Stimulated activated CD8-positive, alpha-beta memory T cell treated with anti-CD3 and anti-CD28 coated beads, Interleukin-12 subunit alpha, Interleukin-12 subunit beta, amount 100 ng/mL, for 4 hours (primary cell): ENCODE measurements around the gene PROM2.

Source experiments
- DNase-seq: peaks from one replicate; pipeline ENCODE4 v3.0.0-alpha.2; 2020; ENCODE audit warnings: low read depth

The PROM2 gene

GRCh38 chr2:95285542-95285932 lies 11.3 kb downstream of the PROM2 start:
- DNase-seq: no peak

- DNase-seq: no peak
Measured at GRCh38 chr2:95287336-95287735, 13.1 kb downstream of the PROM2 start.

DNA sequence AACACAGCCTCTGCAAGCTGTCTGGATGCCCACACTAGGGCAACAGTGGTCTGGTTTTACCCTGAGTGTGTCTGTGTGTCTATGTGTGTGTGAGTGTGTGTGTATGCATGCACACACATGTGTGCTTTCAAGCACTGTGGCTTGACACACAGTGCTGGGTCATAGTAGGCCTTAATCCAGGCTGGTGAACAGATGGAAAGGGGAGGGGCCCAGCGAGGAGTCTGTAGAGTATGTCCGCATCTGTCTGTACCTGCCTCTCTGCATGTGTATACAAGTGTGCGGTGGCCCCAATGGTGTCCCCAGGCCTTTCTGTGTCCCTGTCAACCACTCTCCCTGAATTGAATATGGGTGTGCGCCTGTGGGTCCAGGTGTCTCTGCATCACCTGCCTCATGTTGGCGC lies 13.6 kb downstream of the PROM2 start:
- no peak for DNase-seq

- no peak for DNase-seq
Measured at GRCh38 chr2:95289253-95289652, 15.0 kb downstream of the PROM2 start.

- DNase-seq: no peak
Measured at GRCh38 chr2:95291222-95291621, 17.0 kb downstream of the PROM2 start.

GRCh38 chr2:95292623-95293260 lies 18.5 kb downstream of the PROM2 start:
- DNase-seq: no peak

DNA sequence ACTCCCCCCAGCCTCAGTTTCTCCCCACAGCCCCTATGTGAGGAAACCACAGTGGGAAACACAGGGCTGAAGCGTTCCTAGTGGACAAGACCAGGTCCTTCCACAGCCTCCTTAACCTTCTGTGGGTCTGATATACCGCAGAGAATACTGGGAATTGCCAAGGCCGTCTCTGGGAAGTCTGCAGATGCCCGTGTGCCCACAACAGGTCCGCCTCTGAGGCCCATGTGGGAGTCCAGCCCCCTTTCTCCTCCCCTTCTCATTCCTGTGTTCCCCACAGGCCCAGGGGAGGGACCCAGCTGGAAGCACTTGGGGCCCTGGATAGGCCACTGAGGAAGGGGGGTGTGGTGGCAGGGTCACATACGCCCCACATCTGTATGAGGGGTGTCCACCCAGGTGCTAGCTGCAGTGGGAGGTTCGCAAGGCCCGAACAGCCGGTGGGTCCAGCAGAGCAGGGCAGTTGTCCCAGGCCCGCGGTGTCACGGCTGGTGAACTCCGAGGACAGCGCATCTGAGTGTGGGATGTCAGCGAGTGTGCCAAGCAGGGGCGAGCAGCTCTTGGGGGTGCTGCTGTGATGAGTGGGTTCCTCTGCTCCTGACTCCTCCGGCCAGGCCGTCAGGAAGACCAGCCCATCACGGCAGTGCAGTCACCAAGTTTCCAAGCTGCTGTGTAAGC lies 20.5 kb downstream of the PROM2 start:
- DNase-seq: no peak

DNA sequence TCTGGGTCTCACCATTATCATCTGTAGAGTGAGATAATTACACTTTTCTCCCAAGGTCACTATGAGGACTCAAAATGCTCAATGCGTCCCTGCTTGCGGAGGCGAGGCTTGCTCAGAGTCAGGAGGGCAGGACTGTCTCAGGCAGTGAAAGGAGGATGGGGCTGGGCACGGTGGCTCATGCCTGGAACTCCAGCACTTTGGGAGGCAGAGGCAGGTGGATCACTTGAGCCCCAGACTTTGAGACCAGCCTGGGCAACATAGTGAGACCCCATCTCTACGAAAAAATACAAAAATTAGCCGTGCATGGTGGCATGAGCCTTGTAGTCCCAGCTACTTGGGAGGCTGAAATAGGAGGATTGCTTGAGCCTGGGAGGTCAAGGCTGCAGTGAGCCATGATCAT lies 21.1 kb downstream of the PROM2 start:
- no peak for DNase-seq

DNA sequence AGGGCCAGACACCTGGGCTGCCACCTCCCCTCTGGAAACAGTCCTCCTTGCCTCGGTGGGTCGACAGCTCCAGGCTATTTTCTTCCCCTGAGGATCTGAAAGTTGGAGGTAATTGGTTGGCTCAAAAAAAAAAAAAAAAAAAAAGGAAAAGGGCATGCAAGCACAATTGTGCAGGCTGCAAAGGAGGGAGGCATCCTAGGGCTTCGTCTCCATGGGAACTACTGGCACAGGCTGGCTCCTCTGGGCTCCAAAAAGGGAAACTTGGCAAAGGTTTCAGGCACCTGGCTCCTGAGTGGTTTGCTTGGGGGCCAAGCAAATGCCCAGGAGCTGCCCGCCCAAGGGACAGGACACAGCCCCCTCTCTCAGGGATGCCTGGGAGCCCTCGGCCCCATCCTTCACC lies 21.8 kb downstream of the PROM2 start:
- no peak for DNase-seq

GRCh38 chr2:95296880-95297487 lies 22.7 kb downstream of the PROM2 start, which contains the start of gene KCNIP3:
KCNIP3 (plus strand) TSS chr2:95297347; CDS start chr2:95297439, 92 bp downstream.
- DNase-seq: no peak

- DNase-seq: no peak
Measured at GRCh38 chr2:95297639-95298395, 23.6 kb downstream of the PROM2 start.

DNA sequence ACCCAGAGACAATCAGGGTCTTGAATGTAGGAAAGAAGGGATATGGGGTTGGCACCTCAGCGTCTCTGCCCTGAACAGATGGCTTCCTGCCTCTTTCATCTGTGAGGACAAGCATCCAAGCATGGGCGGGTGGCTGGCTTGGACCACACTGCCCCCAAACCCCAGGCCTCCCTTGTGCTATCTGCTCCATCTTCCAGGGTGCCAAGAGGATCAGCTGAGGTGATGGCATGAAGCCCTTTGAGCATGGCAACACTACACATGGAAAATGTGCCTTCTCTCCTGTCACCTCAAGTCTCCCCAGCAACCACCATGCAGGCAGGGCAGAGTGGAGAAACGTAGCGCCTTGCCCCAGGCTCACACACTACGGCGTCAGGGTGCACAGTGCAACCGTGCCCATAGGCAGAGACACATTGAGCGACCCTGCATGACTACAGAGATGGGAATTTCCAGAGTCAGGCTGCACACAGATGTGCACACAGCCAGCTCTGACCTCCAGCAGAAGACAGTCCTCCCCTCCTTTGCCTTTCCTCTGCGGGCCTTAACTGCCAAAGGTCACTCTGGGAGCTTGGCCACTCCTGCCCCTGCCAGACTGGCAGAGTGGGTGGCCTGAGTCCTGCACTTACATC lies 24.4 kb downstream of the PROM2 start:
- DNase-seq: no peak

DNA sequence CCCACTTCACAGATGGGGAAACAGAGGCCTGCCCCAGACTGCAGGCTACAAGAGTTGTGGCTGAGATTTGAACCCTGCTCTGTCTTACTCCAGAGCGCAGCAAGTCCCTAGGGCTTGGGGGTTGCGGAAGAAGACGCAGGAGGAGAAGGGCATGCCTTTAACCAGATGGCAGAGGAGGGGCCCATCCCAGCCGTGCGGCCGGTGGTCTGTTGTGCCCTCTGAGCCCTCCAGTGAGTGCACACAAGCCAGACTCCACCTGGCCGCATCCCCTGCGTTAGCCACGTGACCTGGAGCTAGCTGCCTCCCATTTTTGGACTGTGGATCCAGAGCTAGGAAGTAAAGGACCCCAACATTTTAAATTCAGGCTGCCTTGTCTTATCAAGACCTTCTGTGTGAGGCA lies 25.7 kb downstream of the PROM2 start:
- no peak for DNase-seq

- DNase-seq: no peak
Measured at GRCh38 chr2:95300450-95300849, 26.2 kb downstream of the PROM2 start.

DNA sequence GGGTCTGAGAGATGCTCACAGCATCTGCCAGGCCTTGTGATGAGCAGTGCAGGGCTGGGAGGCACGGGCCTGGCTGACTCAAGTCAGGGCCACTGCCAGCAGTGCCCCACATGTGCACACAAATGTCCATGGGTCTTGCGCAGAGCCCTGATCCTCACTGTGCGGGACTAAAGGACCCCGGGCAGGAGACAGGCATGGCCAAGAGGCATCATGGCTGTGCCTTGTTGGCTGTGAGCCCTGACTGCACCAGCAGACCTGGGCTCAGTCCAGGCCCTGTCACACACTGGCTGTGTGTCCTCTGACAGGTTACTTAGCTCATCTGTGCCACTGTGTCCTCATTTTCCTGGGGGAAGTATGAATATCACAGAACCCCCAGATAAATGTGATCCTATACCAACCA lies 26.9 kb downstream of the PROM2 start:
- no peak for DNase-seq

DNA sequence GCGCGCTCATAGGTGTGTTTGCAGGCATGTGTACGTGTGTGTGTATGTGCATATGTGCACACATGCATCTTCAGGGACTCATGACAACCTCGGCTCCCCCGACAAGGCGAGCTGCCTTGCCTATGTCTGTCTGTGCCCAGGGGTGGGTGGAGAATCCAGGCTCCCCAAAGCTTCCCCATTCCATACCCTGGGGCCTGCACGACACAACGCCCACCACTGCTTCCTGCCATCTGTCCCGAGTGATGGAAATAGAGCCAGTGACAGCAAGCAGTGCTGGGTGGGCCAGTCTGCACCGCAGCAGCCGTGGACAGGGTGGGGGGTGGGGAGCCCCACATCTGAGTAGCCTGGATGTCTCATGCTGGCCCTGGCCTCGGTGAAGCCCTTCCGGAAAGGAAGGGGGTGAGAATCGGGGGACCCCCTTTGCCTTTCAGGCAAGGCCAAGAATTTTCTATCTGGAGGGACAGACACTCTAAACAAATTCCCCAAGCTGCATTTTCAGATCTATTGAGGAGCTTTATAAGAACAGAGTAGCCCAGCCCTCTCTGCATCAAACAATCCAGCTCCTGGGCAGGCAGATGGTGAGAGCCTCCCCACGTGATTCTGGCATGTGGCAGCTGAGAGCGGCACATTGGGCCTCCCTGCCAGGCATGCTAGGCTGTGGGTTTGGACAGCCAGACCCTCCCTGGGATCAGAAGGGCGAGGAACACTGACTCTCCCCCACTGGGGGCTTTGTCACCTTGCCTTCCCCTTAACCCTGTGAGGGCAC lies 27.8 kb downstream of the PROM2 start:
- DNase-seq: no peak

GRCh38 chr2:95303191-95303919 lies 29.1 kb downstream of the PROM2 start:
- no peak for DNase-seq

GRCh38 chr2:95305380-95306061 lies 31.3 kb downstream of the PROM2 start:
- no peak for DNase-seq

DNA sequence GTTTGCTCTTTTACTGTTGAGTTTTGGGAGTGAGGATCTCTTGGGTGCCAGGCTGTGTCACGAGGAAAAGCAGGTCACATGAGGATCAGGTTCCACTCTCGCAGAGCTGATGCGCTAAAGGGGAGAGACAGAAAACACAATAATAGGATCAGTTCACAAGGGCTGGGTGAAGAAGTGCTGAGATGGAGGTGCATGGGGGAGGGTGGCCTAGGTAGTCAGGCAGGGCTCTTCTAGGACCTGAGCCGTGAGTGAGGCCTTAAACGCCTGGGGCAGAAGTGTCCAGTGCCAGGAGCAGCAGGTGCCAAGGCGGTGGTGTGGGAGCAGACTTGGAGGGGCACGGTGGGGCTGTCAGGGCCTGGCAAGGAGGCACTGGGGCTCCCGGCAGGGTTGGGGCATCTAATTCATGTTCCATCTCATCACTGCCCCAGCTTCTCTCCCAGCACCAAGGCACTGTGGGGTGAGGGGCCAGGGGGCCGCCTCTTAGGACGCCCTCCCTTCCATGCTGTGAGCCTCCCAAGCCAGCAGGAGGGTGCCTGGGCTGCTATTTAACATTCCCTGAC lies 32.2 kb downstream of the PROM2 start:
- no peak for DNase-seq

- no peak for DNase-seq
Measured at GRCh38 chr2:95307036-95307435, 32.8 kb downstream of the PROM2 start.
